PFSK-1 (cell line): ENCODE results near the gene CNEP1R1.

ENCODE experiments used
- FOXP2 ChIP-seq: optimal IDR thresholded peaks from 2 replicates; pipeline ENCODE3; 2011; ENCODE audit warnings: borderline replicate concordance, control low read depth, inconsistent platforms; ENCODE audit not compliant: insufficient read depth; ENCODE audit errors: extremely low read length, extremely low read depth
- POLR2AphosphoS5 ChIP-seq: IDR thresholded peaks from 2 replicates; pipeline ENCODE4 v1.6.1; 2012; ENCODE audit warnings: low read depth, mild to moderate bottlenecking, control low read depth, low read length, moderate library complexity
- REST ChIP-seq, 2 experiments: IDR thresholded peaks; 2 replicates each; pipeline versions ENCODE4 v1.6.1 to v1.8.0; 2011 to 2012; ENCODE audit warnings: low read depth in 2 of 2, low read length in 2 of 2, control low read depth in 1 of 2, inconsistent platforms in 1 of 2, mild to moderate bottlenecking in 1 of 2, moderate library complexity in 1 of 2; ENCODE audit not compliant: insufficient read depth in 1 of 2
- SIN3A ChIP-seq: IDR thresholded peaks from 2 replicates; pipeline ENCODE4 v1.6.1; 2012; ENCODE audit warnings: mild to moderate bottlenecking, low read length, moderate library complexity, borderline replicate concordance; ENCODE audit not compliant: insufficient read depth
- TAF1 ChIP-seq: IDR thresholded peaks from 2 replicates; pipeline ENCODE4 v1.6.1; 2012; ENCODE audit warnings: low read length, control low read depth, borderline replicate concordance; ENCODE audit not compliant: insufficient read depth

The CNEP1R1 gene

GRCh38 chr16:49986351-49987124 lies 38.5 kb upstream of the CNEP1R1 start:
- TF ChIP-seq POLR2AphosphoS5 (no peak), TAF1 (no peak), FOXP2 (no peak), REST (IDR thresholded peaks at IDR 0.05; ENCODE audit: insufficient read depth in 1 of 2, low read depth in 2 of 2, low read length in 2 of 2) (no peak), SIN3A (no peak)

- TF ChIP-seq TAF1 (no peak), SIN3A (no peak), POLR2AphosphoS5 (no peak), FOXP2 (no peak), REST (IDR thresholded peaks at IDR 0.05; ENCODE audit: insufficient read depth in 1 of 2, low read depth in 2 of 2, low read length in 2 of 2) (no peak)
Measured at GRCh38 chr16:49987381-49987780, 37.6 kb upstream of the CNEP1R1 start.

- TF ChIP-seq REST (IDR thresholded peaks at IDR 0.05; ENCODE audit: insufficient read depth in 1 of 2, low read depth in 2 of 2, low read length in 2 of 2): no peak
- TF ChIP-seq TAF1: no peak
- TF ChIP-seq POLR2AphosphoS5: no peak
- no peak for TF ChIP-seq SIN3A
Measured at GRCh38 chr16:49992825-49993224, 32.2 kb upstream of the CNEP1R1 start.

GRCh38 chr16:49993579-49993978 lies 31.4 kb upstream of the CNEP1R1 start:
- TF ChIP-seq POLR2AphosphoS5 (no peak), FOXP2 (no peak), SIN3A (no peak), TAF1 (no peak), REST (IDR thresholded peaks at IDR 0.05; ENCODE audit: insufficient read depth in 1 of 2, low read depth in 2 of 2, low read length in 2 of 2) (no peak)

- TF ChIP-seq FOXP2 (no peak), POLR2AphosphoS5 (no peak), REST (IDR thresholded peaks at IDR 0.05; ENCODE audit: insufficient read depth in 1 of 2, low read depth in 2 of 2, low read length in 2 of 2) (no peak), TAF1 (no peak), SIN3A (no peak)
Measured at GRCh38 chr16:49994006-49994405, 31.0 kb upstream of the CNEP1R1 start.
